DOHH2 (cell line): ENCODE measurements around the gene ZNF582.

Experiments
- H3F3A ChIP-seq: fragments of 200-600 bp; sonication (generic), shearing (Covaris generic); 2 replicates; pipeline ENCODE4 v1.6.0; 2016; ENCODE audit warnings: antibody characterized with exemption, mild to moderate bottlenecking; ENCODE audit not compliant: control insufficient read depth, insufficient read depth
- H3K27ac ChIP-seq: fragments of 200-600 bp; sonication (generic); 2 replicates; pipeline ENCODE4 v1.5.1; 2014; ENCODE audit warnings: low read depth, mild to moderate bottlenecking, low read length, moderate library complexity
- H3K27me3 ChIP-seq: fragments of 200-600 bp; sonication (generic); 2 replicates; pipeline ENCODE4 v1.6.1; 2014; ENCODE audit warnings: mild to moderate bottlenecking, low read length, mixed read lengths; ENCODE audit not compliant: control insufficient read depth
- H3K36me3 ChIP-seq: fragments of 200-600 bp; sonication (generic); 2 replicates; pipeline ENCODE4 v1.6.1; 2014; ENCODE audit warnings: mild to moderate bottlenecking, low read length, moderate library complexity, mixed read lengths; ENCODE audit not compliant: control insufficient read depth
- H3K4me1 ChIP-seq: fragments of 200-600 bp; sonication (generic); 2 replicates; pipeline ENCODE4 v1.6.1; 2014; ENCODE audit warnings: mild to moderate bottlenecking, low read length, mixed read lengths; ENCODE audit not compliant: control insufficient read depth
- H3K4me2 ChIP-seq: fragments of 200-600 bp; sonication (generic); 2 replicates; pipeline ENCODE4 v1.6.0; 2014; ENCODE audit warnings: mild to moderate bottlenecking, low read length, moderate library complexity
- H3K4me3 ChIP-seq: fragments of 200-600 bp; sonication (generic); 2 replicates; pipeline ENCODE4 v1.5.1; 2014; ENCODE audit warnings: mild to moderate bottlenecking, low read length, mixed read lengths
- H3K79me2 ChIP-seq: fragments of 200-600 bp; sonication (generic); 2 replicates; pipeline ENCODE4 v1.6.1; 2014; ENCODE audit warnings: mild to moderate bottlenecking, low read length, mixed read lengths; ENCODE audit not compliant: control insufficient read depth
- H3K9me2 ChIP-seq: fragments of 200-600 bp; sonication (generic); replicated peaks from 2 replicates; pipeline ENCODE4 v1.6.1; 2014; ENCODE audit warnings: mild to moderate bottlenecking, low read length, mixed read lengths; ENCODE audit not compliant: control insufficient read depth
- H3K9me3 ChIP-seq: fragments of 200-600 bp; sonication (generic); 2 replicates; pipeline ENCODE4 v1.6.1; 2014; ENCODE audit warnings: antibody characterized with exemption, low read length, mixed read lengths; ENCODE audit not compliant: control insufficient read depth, insufficient read depth
- H4K20me1 ChIP-seq: fragments of 200-600 bp; sonication (generic); 2 replicates; pipeline ENCODE4 v1.6.0; 2014; ENCODE audit warnings: low read depth, mild to moderate bottlenecking, antibody characterized with exemption, low read length, moderate library complexity; ENCODE audit not compliant: control insufficient read depth, insufficient read depth
- EZH2phosphoT487 ChIP-seq: fragments of 200-600 bp; sonication (generic); IDR thresholded peaks from 2 replicates; pipeline ENCODE4 v1.6.1; 2017; ENCODE audit warnings: borderline replicate concordance, mild to moderate bottlenecking, antibody characterized with exemption, low read length, moderate library complexity, mixed read lengths
- TF ChIP-seq, protein P1 (sequence below): fragments of 200-600 bp; sonication (generic); IDR thresholded peaks from one replicate; pipeline ENCODE4 v1.5.1; 2014; ENCODE audit warnings: antibody characterized with exemption, mild to moderate bottlenecking, low read depth, low read length; ENCODE audit not compliant: poor library complexity, severe bottlenecking

Gene ZNF582

DNA sequence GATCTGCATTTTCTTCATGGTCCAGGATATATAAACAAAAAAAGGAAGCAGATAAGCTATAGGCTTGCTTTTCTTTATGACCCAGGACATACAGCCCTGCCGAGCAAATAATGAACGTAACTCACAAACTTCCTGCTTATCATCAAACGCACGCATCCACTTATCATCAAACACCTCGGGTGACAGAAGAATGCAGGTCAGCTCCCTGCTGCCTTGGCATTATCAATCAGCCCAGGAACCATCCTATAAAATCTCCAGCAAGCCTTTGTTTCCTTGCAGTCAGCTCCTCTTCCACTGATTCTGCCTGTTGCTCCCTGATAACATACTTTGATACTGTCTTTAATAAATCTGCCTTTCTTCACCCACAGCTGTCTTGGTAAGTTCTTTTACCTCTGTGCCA, 5.5 kb upstream of the ZNF582 start:
- Histone ChIP-seq H3K4me1 (peaks cover 7% of the 10 kb centered on the region), H3K9me3 (peaks cover 55% of the 10 kb centered on the region), H3K36me3 (no peaks in the 10 kb centered on the region), H3K79me2 (no peaks in the 10 kb centered on the region), H3K4me3 (no peak overlapping the region), H3K9me2 (no peaks in the 10 kb centered on the region), H3F3A (no peaks in the 10 kb centered on the region; the same call in 1 of the 2 replicates), H4K20me1 (no peaks in the 10 kb centered on the region), H3K27ac (no peak overlapping the region), H3K27me3 (no peaks in the 10 kb centered on the region), H3K4me2 (no peak overlapping the region)
- TF ChIP-seq EZH2phosphoT487: no peak
- TF ChIP-seq, protein P1, sequence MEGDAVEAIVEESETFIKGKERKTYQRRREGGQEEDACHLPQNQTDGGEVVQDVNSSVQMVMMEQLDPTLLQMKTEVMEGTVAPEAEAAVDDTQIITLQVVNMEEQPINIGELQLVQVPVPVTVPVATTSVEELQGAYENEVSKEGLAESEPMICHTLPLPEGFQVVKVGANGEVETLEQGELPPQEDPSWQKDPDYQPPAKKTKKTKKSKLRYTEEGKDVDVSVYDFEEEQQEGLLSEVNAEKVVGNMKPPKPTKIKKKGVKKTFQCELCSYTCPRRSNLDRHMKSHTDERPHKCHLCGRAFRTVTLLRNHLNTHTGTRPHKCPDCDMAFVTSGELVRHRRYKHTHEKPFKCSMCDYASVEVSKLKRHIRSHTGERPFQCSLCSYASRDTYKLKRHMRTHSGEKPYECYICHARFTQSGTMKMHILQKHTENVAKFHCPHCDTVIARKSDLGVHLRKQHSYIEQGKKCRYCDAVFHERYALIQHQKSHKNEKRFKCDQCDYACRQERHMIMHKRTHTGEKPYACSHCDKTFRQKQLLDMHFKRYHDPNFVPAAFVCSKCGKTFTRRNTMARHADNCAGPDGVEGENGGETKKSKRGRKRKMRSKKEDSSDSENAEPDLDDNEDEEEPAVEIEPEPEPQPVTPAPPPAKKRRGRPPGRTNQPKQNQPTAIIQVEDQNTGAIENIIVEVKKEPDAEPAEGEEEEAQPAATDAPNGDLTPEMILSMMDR: no peak

DNA sequence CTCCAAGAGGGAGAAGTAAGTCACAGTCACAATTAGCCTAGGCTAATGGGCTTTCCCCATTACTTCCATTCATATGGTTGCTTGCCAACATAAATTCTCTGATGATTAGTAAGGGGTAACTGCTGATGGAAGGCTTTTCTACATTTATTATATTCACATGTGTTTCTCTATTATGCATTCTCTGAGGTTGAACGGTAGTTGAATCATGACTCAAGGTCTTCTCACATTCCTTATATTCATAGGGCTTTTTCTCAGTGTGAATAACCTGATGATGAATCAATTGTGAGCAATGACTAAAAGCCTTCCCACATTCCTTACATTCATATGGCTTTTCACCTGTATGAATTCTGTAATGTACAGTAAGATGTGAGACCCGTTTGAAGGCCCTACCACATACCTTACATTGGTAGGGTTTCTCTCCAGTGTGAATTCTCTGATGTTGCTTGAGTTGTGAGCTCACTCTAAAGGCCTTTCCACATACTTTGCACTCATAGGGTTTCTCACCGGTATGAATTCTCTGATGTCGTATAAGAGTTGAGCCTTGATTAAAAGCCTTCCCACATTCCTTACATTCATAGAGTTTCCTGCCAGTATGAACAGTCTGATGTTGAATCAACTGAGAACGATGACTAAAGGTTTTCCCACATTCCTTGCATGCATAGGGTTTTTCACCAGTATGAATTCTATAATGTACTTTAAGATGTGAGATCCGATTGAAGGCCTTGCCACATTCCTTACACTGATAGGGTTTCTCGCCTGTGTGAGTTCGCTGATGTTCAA, 9.3 kb downstream of the ZNF582 start:
- TF ChIP-seq, protein P1: no peak
- TF ChIP-seq EZH2phosphoT487: no peak
- H3F3A ChIP-seq: no peaks in the 10 kb centered on the region
- H3K4me2 ChIP-seq: no peak overlapping the region
- no peaks in the 10 kb centered on the region for H4K20me1 ChIP-seq
- no peaks in the 10 kb centered on the region for H3K36me3 ChIP-seq
- no peaks in the 10 kb centered on the region for H3K79me2 ChIP-seq
- H3K9me3 ChIP-seq: peaks cover 9% of the 10 kb centered on the region
- no peaks in the 10 kb centered on the region for H3K27me3 ChIP-seq
- no peak overlapping the region for H3K4me3 ChIP-seq
- no peaks in the 10 kb centered on the region for H3K9me2 ChIP-seq
- no peaks in the 10 kb centered on the region for H3K4me1 ChIP-seq
- no peak overlapping the region for H3K27ac ChIP-seq

DNA sequence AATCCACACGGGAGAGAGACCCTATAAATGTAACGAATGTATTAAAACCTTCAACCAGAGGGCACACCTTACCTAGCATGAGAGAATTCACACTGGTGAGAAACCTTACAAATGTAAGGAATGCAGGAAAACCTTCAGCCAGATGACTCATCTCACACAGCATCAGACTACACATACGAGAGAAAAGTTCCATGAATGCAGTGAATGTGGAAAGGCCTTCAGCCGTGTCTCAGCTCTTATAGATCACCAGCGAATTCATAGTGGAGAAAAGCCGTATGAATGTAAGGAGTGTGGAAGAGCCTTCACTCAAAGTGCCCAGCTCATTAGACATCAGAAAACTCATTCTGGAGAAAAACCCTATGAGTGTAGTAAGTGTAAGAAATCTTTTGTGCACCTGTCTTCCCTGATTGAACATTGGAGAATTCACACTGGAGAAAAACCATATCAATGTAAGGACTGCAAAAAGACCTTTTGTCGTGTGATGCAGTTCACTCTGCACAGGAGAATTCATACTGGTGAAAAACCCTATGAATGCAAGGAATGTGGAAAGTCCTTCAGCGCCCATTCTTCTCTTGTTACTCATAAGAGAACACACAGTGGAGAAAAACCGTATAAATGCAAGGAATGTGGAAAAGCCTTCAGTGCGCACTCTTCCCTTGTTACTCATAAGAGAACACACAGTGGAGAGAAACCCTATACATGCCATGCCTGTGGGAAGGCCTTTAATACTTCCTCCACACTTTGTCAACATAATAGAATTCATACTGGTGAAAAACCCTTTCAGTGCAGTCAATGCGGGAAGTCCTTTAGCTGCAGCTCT, 16.0 kb downstream of the ZNF582 start:
- Histone ChIP-seq H3K36me3 (no peaks in the 10 kb centered on the region), H4K20me1 (no peaks in the 10 kb centered on the region), H3K4me1 (no peaks in the 10 kb centered on the region), H3F3A (no peaks in the 10 kb centered on the region), H3K9me3 (peaks cover 7% of the 10 kb centered on the region), H3K9me2 (no peaks in the 10 kb centered on the region), H3K4me3 (no peak overlapping the region), H3K27me3 (no peaks in the 10 kb centered on the region), H3K4me2 (no peak overlapping the region), H3K27ac (no peak overlapping the region), H3K79me2 (no peaks in the 10 kb centered on the region)
- TF ChIP-seq, protein P1: no peak
- TF ChIP-seq EZH2phosphoT487: no peak
